Stomach (tissue), 4 donors: ENCODE results near the gene RLN2.
"Not testable (repeated sequence)": the region's sequence is repeated elsewhere in the genome, so short reads cannot be mapped to it uniquely, and the experiment has no call there.

Experiments used
- CTCF ChIP-seq, 7 experiments: fragments of 450-650 bp in 4 of 7; fragments of 200-600 bp in 3 of 7; sonication (generic) in 3 of 7; IDR thresholded peaks; one replicate each; pipeline ENCODE4 v1.5.1; 2016 to 2019; ENCODE audit warnings: antibody characterized with exemption in 7 of 7, control low read depth in 2 of 7, mild to moderate bottlenecking in 1 of 7
- EP300 ChIP-seq: sonication (generic); formaldehyde crosslinking; IDR thresholded peaks from one replicate; pipeline ENCODE4 v1.6.1; 2017; ENCODE audit warnings: antibody characterized with exemption
- POLR2A ChIP-seq, 4 donors: fragments of 450-650 bp; IDR thresholded peaks; one replicate each; pipeline ENCODE4 v1.6.1; 2016; ENCODE audit warnings: antibody characterized with exemption in 4 of 4, control low read depth in 2 of 4, mild to moderate bottlenecking in 1 of 4, moderate library complexity in 1 of 4
- POLR2AphosphoS5 ChIP-seq, 3 donors: sonication (generic); formaldehyde crosslinking; IDR thresholded peaks; one replicate each; pipeline ENCODE4 v1.6.1; 2016; ENCODE audit warnings: antibody characterized with exemption in 3 of 3

- not testable (repeated sequence) for TF ChIP-seq CTCF (IDR thresholded peaks at IDR 0.05); POLR2AphosphoS5 (IDR thresholded peaks at IDR 0.05); EP300; POLR2A (IDR thresholded peaks at IDR 0.05)
Measured at GRCh38 chr9:5303840-5304795, at the start of gene RLN2.
